SK-N-MC (cell line): ENCODE measurements around the gene TEX2.

Source experiments
- EZH2 ChIP-seq: fragments of 200-600 bp; sonication (generic); IDR thresholded peaks from one replicate; pipeline ENCODE4 v1.6.1; 2017; ENCODE audit warnings: antibody characterized with exemption
- FOXP2 ChIP-seq: optimal IDR thresholded peaks from 2 replicates; pipeline ENCODE3; 2011; ENCODE audit warnings: mild to moderate bottlenecking, moderate library complexity; ENCODE audit not compliant: insufficient read depth; ENCODE audit errors: extremely low read length, control extremely low read depth
- POLR2AphosphoS5 ChIP-seq: IDR thresholded peaks from 2 replicates; pipeline ENCODE4 v1.6.1; 2012; ENCODE audit warnings: mild to moderate bottlenecking, low read depth, low read length, borderline replicate concordance

GRCh38 chr17:64219571-64219970 lies 43.5 kb downstream of the TEX2 start:
- TF ChIP-seq EZH2 (no peak), POLR2AphosphoS5 (no peak), FOXP2 (no peak)
